Measurements from ENCODE around the gene BEST2. TPM values are rescaled to one million over a fixed set of nuclear protein-coding genes. Genes with fewer than 3 reads are reported as not detected.
"Not testable (repeated sequence)": the region's sequence is repeated elsewhere in the genome, so short reads cannot be mapped to it uniquely, and the experiment has no call there.

Gene BEST2
- total RNA-seq, 1 donor from 2014 or later: not detected

DNA sequence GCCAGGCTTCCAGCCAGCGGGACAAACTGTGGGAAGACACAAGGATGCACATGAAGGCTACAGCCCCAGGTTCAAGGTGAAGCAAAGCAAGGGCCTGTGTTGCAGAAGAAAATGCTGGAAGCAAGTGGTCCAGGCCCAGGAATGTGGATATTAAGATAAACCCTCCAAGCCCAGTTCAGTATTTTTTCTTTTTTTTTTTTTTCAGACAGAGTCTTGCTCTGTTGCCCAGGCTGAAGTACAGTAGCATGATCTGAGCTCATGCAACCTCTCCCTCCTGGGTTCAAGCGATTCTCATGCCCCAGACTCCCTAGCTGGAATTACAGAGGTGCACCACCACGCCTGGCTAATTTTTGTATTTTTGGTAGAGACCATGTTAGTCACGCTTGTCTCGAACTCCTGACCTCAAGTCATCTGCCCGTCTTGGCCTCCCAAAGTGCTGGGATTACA, 45.6 kb downstream of the BEST2 start:
- H3K27ac Mint-ChIP-seq: no peak overlapping the region

GRCh38 chr19:12797607-12798006, 46.0 kb downstream of the BEST2 start:
- intact Hi-C loops (cut with micrococcal nuclease): not testable (repeated sequence)

More for the DNA sequence above, 45.6 kb downstream of the BEST2 start:
- Mint-ChIP-seq H3K9me3 (no peaks in the 10 kb centered on the region), H3K4me3 (no peak overlapping the region), H3K27me3 (no peaks in the 10 kb centered on the region), H3K36me3 (ENCODE audit: low read depth) (peaks cover 42% of the 10 kb centered on the region), H3K4me1 (peaks cover 37% of the 10 kb centered on the region)
- DNase-seq: peak; percentile 57
- intact Hi-C loops (cut with micrococcal nuclease): no loop called here

GRCh38 chr19:12799742-12800465, 48.3 kb downstream of the BEST2 start:
- peak; percentile 55 for DNase-seq
- H3K27me3 Mint-ChIP-seq: no peaks in the 10 kb centered on the region
- H3K9me3 Mint-ChIP-seq: no peaks in the 10 kb centered on the region
- H3K4me3 Mint-ChIP-seq: peak overlapping the region; percentile 93
- H3K27ac Mint-ChIP-seq: no peak overlapping the region
- peaks cover 26% of the 10 kb centered on the region for H3K36me3 Mint-ChIP-seq (ENCODE audit: low read depth)
- intact Hi-C loops (cut with micrococcal nuclease): loop anchor here (2.0 kb wide), 1 partner anchor 47 kb away; no protein-coding TSS in a partner anchor
- peaks cover 34% of the 10 kb centered on the region for H3K4me1 Mint-ChIP-seq

More at GRCh38 chr19:12797607-12798006, 46.0 kb downstream of the BEST2 start:
- Mint-ChIP-seq H3K4me1 (peaks cover 42% of the 10 kb centered on the region), H3K36me3 (ENCODE audit: low read depth) (peaks cover 37% of the 10 kb centered on the region)
- H3K27me3 Mint-ChIP-seq, DNase-seq, H3K4me3 Mint-ChIP-seq, H3K27ac Mint-ChIP-seq, H3K9me3 Mint-ChIP-seq: not testable (repeated sequence)

DNA sequence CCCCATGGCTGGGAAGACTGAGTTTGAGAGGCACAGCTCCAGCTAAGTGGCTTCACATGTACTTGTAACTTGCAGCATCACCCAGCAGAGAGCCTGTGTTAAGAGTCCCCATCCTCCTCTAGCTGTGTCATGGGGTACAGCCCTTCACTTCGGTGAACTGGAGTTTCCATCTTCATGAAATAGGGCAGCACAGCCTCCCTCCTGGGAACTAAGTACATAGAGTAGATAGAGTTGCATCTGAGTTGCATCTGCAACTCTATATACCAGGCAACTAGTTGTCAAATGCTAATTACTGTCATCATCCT, 48.8 kb downstream of the BEST2 start:
- peaks cover 30% of the 10 kb centered on the region for H3K4me1 Mint-ChIP-seq
- H3K27me3 Mint-ChIP-seq: no peaks in the 10 kb centered on the region
- H3K9me3 Mint-ChIP-seq: no peaks in the 10 kb centered on the region
- intact Hi-C loops (cut with micrococcal nuclease): loop anchor here (2.0 kb wide), 1 partner anchor 46 kb away; no protein-coding TSS in a partner anchor
- H3K27ac Mint-ChIP-seq: no peak overlapping the region
- H3K36me3 Mint-ChIP-seq (ENCODE audit: low read depth): peaks cover 26% of the 10 kb centered on the region
- peak; percentile 56 for DNase-seq
- peak overlapping the region; percentile 93 for H3K4me3 Mint-ChIP-seq

- Mint-ChIP-seq H3K9me3 (no peaks in the 10 kb centered on the region), H3K4me3 (peak overlapping the region; percentile 93), H3K27me3 (no peaks in the 10 kb centered on the region), H3K4me1 (peaks cover 28% of the 10 kb centered on the region), H3K27ac (peak overlapping the region; percentile 89), H3K36me3 (ENCODE audit: low read depth) (peaks cover 26% of the 10 kb centered on the region)
- DNase-seq: no peak
- intact Hi-C loops (cut with micrococcal nuclease): loop anchor here (2.0 kb wide), 1 partner anchor 46 kb away; no protein-coding TSS in a partner anchor
These were observed 49.4 kb downstream of the BEST2 start for GRCh38 chr19:12800923-12801465.

- intact Hi-C loops (cut with micrococcal nuclease): loop anchor here (2.0 kb wide), 1 partner anchor 45 kb away; no protein-coding TSS in a partner anchor
- Mint-ChIP-seq H3K4me3 (peak within 1 kb of the TSS; percentile 93), H3K27me3 (no peaks in the 10 kb centered on the region), H3K36me3 (ENCODE audit: low read depth) (peaks cover 25% of the 10 kb centered on the region), H3K9me3 (no peaks in the 10 kb centered on the region), H3K4me1 (peaks cover 28% of the 10 kb centered on the region), H3K27ac (peak within 1 kb of the TSS; percentile 89)
- DNase-seq: peak; percentile 95
These were observed 50.1 kb downstream of the BEST2 start, which contains the start of the genes PRDX2 and THSD8 for GRCh38 chr19:12801466-12802266. Gene PRDX2 (minus strand): TSS chr19:12801800. CDS start chr19:12801261, 539 bp downstream. Gene THSD8 (plus strand): TSS chr19:12802069. CDS start chr19:12802072, 3 bp downstream.

DNA sequence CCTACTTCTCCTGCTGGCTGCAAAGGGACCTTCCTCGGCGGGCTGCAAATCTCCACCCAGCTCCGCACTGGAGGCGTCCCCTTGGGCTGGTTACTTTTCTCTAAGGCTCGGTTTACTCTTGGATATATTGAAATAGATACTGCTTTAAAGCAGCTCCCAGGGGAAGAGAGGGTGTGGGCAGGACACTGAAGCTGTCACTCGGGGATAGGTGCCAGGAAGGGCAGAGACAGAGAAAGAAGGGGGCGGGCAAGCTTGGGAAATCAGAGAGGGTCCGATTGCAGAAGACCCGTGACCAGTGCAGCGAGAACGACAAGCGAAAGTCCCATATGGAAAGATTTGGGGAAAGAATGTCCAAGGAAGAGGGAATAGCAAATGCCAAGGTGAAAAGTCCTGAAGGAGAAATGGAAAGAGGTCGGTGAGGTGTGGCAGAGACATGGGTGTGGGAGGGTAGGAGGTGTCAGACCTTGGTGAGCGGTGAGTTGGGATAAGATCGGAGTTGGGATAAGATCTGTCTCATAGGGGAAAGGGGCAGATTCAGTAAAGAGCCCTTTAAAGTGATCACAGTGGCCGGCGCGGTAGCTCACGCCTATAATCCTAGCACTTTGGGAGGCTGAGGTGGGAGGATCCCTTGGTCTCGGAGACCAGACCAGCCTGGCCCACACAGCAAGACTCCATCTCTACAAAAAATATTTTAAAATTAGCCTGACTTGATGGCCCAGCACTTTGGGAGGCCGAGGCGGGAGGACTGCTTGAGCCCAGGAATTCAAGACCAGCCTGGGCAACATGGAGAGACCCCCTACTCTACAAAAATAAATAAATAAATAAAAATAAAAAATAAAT, 50.9 kb downstream of the BEST2 start:
- H3K4me1 Mint-ChIP-seq: peaks cover 30% of the 10 kb centered on the region
- no peaks in the 10 kb centered on the region for H3K9me3 Mint-ChIP-seq
- peak overlapping the region; percentile 23 for H3K27ac Mint-ChIP-seq
- H3K4me3 Mint-ChIP-seq: peak overlapping the region; percentile 93
- peaks cover 28% of the 10 kb centered on the region for H3K36me3 Mint-ChIP-seq (ENCODE audit: low read depth)
- no peaks in the 10 kb centered on the region for H3K27me3 Mint-ChIP-seq
- DNase-seq: no peak
- intact Hi-C loops (cut with micrococcal nuclease): no loop called here

DNA sequence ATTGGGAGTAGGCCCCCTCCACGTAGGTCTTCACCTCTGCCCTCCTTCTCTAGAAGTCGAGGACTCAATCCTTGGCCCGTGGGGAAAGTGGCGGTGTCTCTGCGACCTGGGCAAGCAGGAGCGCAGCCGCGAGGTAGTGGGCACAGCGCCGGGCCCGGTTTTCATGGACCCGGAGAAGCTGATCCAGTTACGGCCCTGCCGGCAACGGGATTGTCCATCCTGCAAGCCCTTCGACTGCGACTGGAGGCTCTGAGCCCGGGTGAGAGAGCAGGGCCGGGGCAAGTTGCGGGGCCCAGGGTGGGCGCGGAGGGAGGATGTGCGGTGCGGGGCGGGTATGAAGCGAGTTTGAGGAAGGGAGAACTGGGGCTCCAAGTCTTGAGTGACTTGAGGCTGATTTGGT, 52.5 kb downstream of the BEST2 start:
- Mint-ChIP-seq H3K27ac (no peak overlapping the region), H3K36me3 (ENCODE audit: low read depth) (peaks cover 29% of the 10 kb centered on the region), H3K9me3 (no peaks in the 10 kb centered on the region), H3K4me3 (peak overlapping the region; percentile 7), H3K4me1 (peaks cover 33% of the 10 kb centered on the region), H3K27me3 (no peaks in the 10 kb centered on the region)
- intact Hi-C loops (cut with micrococcal nuclease): no loop called here
- no peak for DNase-seq

DNA sequence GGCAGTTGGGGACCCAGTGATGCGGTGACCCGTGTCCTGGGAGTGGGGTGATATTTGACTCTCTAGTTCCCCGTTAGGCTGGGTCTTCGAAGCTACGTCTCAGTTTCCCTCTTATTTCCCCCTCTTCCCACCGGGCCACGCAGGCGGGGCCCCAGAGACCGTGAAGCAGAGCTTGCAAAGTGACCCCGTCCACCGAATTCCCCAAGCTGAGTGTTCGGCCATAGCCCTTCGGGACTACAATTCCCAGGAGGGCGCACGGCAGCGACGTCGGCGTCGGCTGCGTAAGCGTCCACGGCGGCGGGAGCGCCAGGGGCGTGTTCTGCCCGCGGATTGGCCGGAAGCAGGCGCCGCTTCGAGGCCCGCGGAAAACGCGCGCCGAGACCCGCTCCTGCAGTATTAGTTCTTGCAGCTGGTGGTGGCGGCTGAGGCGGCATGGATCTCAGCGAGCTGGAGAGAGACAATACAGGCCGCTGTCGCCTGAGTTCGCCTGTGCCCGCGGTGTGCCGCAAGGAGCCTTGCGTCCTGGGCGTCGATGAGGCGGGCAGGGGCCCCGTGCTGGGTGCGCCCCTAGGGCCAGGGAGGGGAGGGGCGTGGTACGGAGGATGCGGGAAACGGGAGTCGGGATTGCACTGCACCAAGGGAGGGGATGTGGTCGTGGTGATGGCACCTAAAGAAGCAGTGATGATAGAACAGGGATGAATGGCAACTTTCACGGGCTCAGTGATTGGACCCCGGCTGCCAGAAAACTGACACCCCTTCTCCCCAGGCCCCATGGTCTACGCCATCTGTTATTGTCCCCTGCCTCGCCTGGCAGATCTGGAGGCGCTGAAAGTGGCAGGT, 54.9 kb downstream of the BEST2 start, which contains the start of gene RNASEH2A:
Gene RNASEH2A, plus strand, starts transcription at position 343 of the 840 bp plus-strand sequence. Its CDS starts 90 bp downstream, at position 433.
- intact Hi-C loops (cut with micrococcal nuclease): loop anchor here (1.0 kb wide), 1 partner anchor 69 kb away; the partner anchor contains the start of gene GET3

More for the DNA sequence above, 54.9 kb downstream of the BEST2 start, which contains the start of gene RNASEH2A:
- H3K27me3 Mint-ChIP-seq: no peaks in the 10 kb centered on the region
- no peaks in the 10 kb centered on the region for H3K9me3 Mint-ChIP-seq
- peak within 1 kb of the TSS; percentile 89 for H3K27ac Mint-ChIP-seq
- DNase-seq: peak; percentile 97
- peaks cover 18% of the 10 kb centered on the region for H3K36me3 Mint-ChIP-seq (ENCODE audit: low read depth)
- peak within 1 kb of the TSS; percentile 96 for H3K4me3 Mint-ChIP-seq
- H3K4me1 Mint-ChIP-seq: peaks cover 20% of the 10 kb centered on the region

Other genes with a start within 250 kb of the BEST2 start
- 5.6 and 7.0 TPM in 2 replicates for gene ZNF564, start 200.3 kb upstream of the BEST2 start, total RNA-seq
- 8.7 and 9.0 TPM in 2 replicates for gene ZNF490, start 141.0 kb upstream of the BEST2 start, total RNA-seq
- gene ZNF791, start 140.9 kb upstream of the BEST2 start, total RNA-seq: 22.3 and 26.6 TPM in 2 replicates
- 118 and 136 TPM in 2 replicates for gene MAN2B1, start 85.0 kb upstream of the BEST2 start, total RNA-seq
- 21.7 and 27.1 TPM in 2 replicates for gene WDR83, start 85.0 kb upstream of the BEST2 start, total RNA-seq
- 138 and 155 TPM in 2 replicates for gene DHPS, start 69.9 kb upstream of the BEST2 start, total RNA-seq
- gene GNG14, start 63.8 kb upstream of the BEST2 start, total RNA-seq: not detected in 2 replicates
- 12.4 and 12.9 TPM in 2 replicates for gene FBXW9, start 55.2 kb upstream of the BEST2 start, total RNA-seq
- 153 and 163 TPM in 2 replicates for gene TNPO2, start 27.9 kb upstream of the BEST2 start, total RNA-seq
- 216 and 218 TPM in 2 replicates for gene TRIR, start 17.1 kb upstream of the BEST2 start, total RNA-seq
- 64.6 and 67.3 TPM in 2 replicates for gene GET3, start 14.3 kb upstream of the BEST2 start, total RNA-seq
- gene HOOK2, start 23.8 kb downstream of the BEST2 start, total RNA-seq: 17.8 and 18.3 TPM in 2 replicates
- 302 and 310 TPM in 2 replicates for gene JUNB, start 39.7 kb downstream of the BEST2 start, total RNA-seq
- gene PRDX2, start 50.0 kb downstream of the BEST2 start, total RNA-seq: 277 and 294 TPM in 2 replicates
- gene THSD8, start 50.3 kb downstream of the BEST2 start, total RNA-seq: 26.8 and 32.7 TPM in 2 replicates
- gene RNASEH2A, start 54.8 kb downstream of the BEST2 start, total RNA-seq: 35.8 and 51.5 TPM in 2 replicates
- not detected in 2 replicates for gene RTBDN, start 82.8 kb downstream of the BEST2 start, total RNA-seq
- 1.6 and 2.4 TPM in 2 replicates for gene MAST1, start 86.7 kb downstream of the BEST2 start, total RNA-seq
- gene DNASE2, start 129.7 kb downstream of the BEST2 start, total RNA-seq: 21.5 and 22.0 TPM in 2 replicates
- gene KLF1, start 135.4 kb downstream of the BEST2 start, total RNA-seq: 0.77 and 1.2 TPM in 2 replicates
- gene GCDH, start 139.4 kb downstream of the BEST2 start, total RNA-seq: 66.9 and 71.6 TPM in 2 replicates
- gene SYCE2, start 167.5 kb downstream of the BEST2 start, total RNA-seq: 2.3 and 3.3 TPM in 2 replicates
- 202 and 208 TPM in 2 replicates for gene FARSA, start 181.9 kb downstream of the BEST2 start, total RNA-seq
- gene CALR, start 186.8 kb downstream of the BEST2 start, total RNA-seq: 987 and 994 TPM in 2 replicates
- 208 and 212 TPM in 2 replicates for gene RAD23A, start 194.1 kb downstream of the BEST2 start, total RNA-seq
- 32.4 and 34.4 TPM in 2 replicates for gene GADD45GIP1, start 205.4 kb downstream of the BEST2 start, total RNA-seq
- gene DAND5, start 217.8 kb downstream of the BEST2 start, total RNA-seq: 0.12 TPM in 1 of 2 replicates, not detected in the other
- gene NFIX, start 243.7 kb downstream of the BEST2 start, total RNA-seq: 8.3 and 10.4 TPM in 2 replicates